Parathyroid adenoma (tissue), 2 donors: ENCODE data around the gene LRP10.

Experiments used
- H2AFZ ChIP-seq: fragments of 300-600 bp; sonication (generic); one replicate; pipeline ENCODE4 v1.7.0; 2017; ENCODE audit warnings: antibody characterized with exemption, mild to moderate bottlenecking
- H3K27ac ChIP-seq: fragments of 300-600 bp; sonication (generic); one replicate; pipeline ENCODE4 v1.7.0; 2017
- H3K27me3 ChIP-seq: fragments of 300-600 bp; sonication (generic); one replicate; pipeline ENCODE4 v1.7.0; 2017; ENCODE audit warnings: low read length; ENCODE audit not compliant: control insufficient read depth, insufficient read depth
- H3K36me3 ChIP-seq: fragments of 300-600 bp; sonication (generic); one replicate; pipeline ENCODE4 v1.7.0; 2017; ENCODE audit warnings: low read length; ENCODE audit not compliant: control insufficient read depth, insufficient read depth
- H3K4me1 ChIP-seq: fragments of 300-600 bp; sonication (generic); one replicate; pipeline ENCODE4 v1.7.0; 2017; ENCODE audit warnings: control low read depth
- H3K4me2 ChIP-seq: fragments of 300-600 bp; sonication (generic); one replicate; pipeline ENCODE4 v1.7.0; 2017; ENCODE audit warnings: low read length
- H3K4me3 ChIP-seq: fragments of 300-600 bp; sonication (generic); one replicate; pipeline ENCODE4 v1.7.0; 2017; ENCODE audit warnings: low read depth, low read length
- H3K79me2 ChIP-seq: fragments of 300-600 bp; sonication (generic); one replicate; pipeline ENCODE4 v1.7.0; 2017; ENCODE audit warnings: control low read depth
- H3K9ac ChIP-seq: fragments of 300-600 bp; sonication (generic); one replicate; pipeline ENCODE4 v1.7.0; 2017; ENCODE audit warnings: mild to moderate bottlenecking
- H3K9me3 ChIP-seq: fragments of 300-600 bp; sonication (generic); one replicate; pipeline ENCODE4 v1.7.0; 2017; ENCODE audit warnings: low read length; ENCODE audit not compliant: control insufficient read depth
- TF ChIP-seq, protein P1 (sequence below): fragments of 300-600 bp; sonication (generic); IDR thresholded peaks from one replicate; pipeline ENCODE4 v1.7.0; 2017; ENCODE audit warnings: antibody characterized with exemption, mild to moderate bottlenecking
- donor health status: primary hyperparathyroidism.

The LRP10 gene

GRCh38 chr14:22870811-22871223, 723 bp upstream of the LRP10 start:
- peaks cover 12% of the 10 kb centered on the region for H3K4me1 ChIP-seq
- peak overlapping the region; percentile 85 for H2AFZ ChIP-seq
- H3K4me2 ChIP-seq = peak overlapping the region; percentile 67
- H3K79me2 ChIP-seq = peaks cover 2% of the 10 kb centered on the region
- H3K36me3 ChIP-seq = no peaks in the 10 kb centered on the region
- H3K4me3 ChIP-seq = peak overlapping the region; percentile 88
- H3K27ac ChIP-seq = peak overlapping the region; percentile 94
- TF ChIP-seq, protein P1, sequence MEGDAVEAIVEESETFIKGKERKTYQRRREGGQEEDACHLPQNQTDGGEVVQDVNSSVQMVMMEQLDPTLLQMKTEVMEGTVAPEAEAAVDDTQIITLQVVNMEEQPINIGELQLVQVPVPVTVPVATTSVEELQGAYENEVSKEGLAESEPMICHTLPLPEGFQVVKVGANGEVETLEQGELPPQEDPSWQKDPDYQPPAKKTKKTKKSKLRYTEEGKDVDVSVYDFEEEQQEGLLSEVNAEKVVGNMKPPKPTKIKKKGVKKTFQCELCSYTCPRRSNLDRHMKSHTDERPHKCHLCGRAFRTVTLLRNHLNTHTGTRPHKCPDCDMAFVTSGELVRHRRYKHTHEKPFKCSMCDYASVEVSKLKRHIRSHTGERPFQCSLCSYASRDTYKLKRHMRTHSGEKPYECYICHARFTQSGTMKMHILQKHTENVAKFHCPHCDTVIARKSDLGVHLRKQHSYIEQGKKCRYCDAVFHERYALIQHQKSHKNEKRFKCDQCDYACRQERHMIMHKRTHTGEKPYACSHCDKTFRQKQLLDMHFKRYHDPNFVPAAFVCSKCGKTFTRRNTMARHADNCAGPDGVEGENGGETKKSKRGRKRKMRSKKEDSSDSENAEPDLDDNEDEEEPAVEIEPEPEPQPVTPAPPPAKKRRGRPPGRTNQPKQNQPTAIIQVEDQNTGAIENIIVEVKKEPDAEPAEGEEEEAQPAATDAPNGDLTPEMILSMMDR = no peak
- H3K27me3 ChIP-seq = no peaks in the 10 kb centered on the region
- H3K9ac ChIP-seq = peak overlapping the region; percentile 13
- H3K9me3 ChIP-seq = no peaks in the 10 kb centered on the region

- Histone ChIP-seq H3K4me1 (peaks cover 12% of the 10 kb centered on the region), H3K79me2 (peaks cover 2% of the 10 kb centered on the region), H3K27me3 (no peaks in the 10 kb centered on the region), H3K9me3 (no peaks in the 10 kb centered on the region), H3K4me3 (peak overlapping the region; percentile 88), H2AFZ (peak overlapping the region; percentile 85), H3K9ac (peak overlapping the region; percentile 50), H3K27ac (peak overlapping the region; percentile 94), H3K36me3 (no peaks in the 10 kb centered on the region), H3K4me2 (peak overlapping the region; percentile 67)
- TF ChIP-seq, protein P1 = peak; percentile 99
Observed at GRCh38 chr14:22872033-22872832, 693 bp downstream of the LRP10 start.

- Histone ChIP-seq H3K36me3 (no peaks in the 10 kb centered on the region), H3K4me2 (peak overlapping the region; percentile 67), H3K27me3 (no peaks in the 10 kb centered on the region), H3K4me1 (peaks cover 12% of the 10 kb centered on the region), H3K27ac (peak overlapping the region; percentile 94), H3K9me3 (no peaks in the 10 kb centered on the region), H2AFZ (peak overlapping the region; percentile 85), H3K4me3 (peak overlapping the region; percentile 88), H3K9ac (peak overlapping the region; percentile 50), H3K79me2 (peaks cover 2% of the 10 kb centered on the region)
- TF ChIP-seq, protein P1 = no peak
Observed at GRCh38 chr14:22872833-22873520, 1.4 kb downstream of the LRP10 start.

DNA sequence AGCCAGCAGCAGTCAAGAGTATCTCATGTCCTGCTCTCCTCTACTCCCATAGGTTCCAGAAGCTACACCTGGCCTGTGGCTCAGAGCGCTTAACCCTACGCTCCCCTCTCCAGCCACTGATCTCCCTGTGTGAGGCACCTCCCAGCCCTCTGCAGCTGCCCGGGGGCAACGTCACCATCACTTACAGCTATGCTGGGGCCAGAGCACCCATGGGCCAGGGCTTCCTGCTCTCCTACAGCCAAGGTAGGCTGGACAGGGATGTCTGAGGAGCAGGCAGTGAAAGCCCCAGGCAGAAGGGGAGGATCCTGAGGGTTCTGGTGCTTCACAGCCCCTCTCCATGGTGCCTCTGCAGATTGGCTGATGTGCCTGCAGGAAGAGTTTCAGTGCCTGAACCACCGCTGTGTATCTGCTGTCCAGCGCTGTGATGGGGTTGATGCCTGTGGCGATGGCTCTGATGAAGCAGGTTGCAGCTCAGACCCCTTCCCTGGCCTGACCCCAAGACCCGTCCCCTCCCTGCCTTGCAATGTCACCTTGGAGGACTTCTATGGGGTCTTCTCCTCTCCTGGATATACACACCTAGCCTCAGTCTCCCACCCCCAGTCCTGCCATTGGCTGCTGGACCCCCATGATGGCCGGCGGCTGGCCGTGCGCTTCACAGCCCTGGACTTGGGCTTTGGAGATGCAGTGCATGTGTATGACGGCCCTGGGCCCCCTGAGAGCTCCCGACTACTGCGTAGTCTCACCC, 3.6 kb downstream of the LRP10 start:
- Histone ChIP-seq H3K4me1 (peaks cover 12% of the 10 kb centered on the region), H3K27ac (no peak overlapping the region), H3K9me3 (no peaks in the 10 kb centered on the region), H2AFZ (no peak overlapping the region), H3K36me3 (no peaks in the 10 kb centered on the region), H3K4me2 (no peak overlapping the region), H3K79me2 (peaks cover 2% of the 10 kb centered on the region), H3K4me3 (no peak overlapping the region), H3K27me3 (no peaks in the 10 kb centered on the region), H3K9ac (no peak overlapping the region)
- TF ChIP-seq, protein P1 = no peak
